ENCODE results near the gene PER3. TPM values are rescaled to one million over a fixed set of nuclear protein-coding genes. Genes with fewer than 3 reads are reported as not detected.

PER3 gene
- total and polyA plus RNA-seq, 2 of the 13 experiments (the other 11 are each of a cell fraction or from before 2014, with no cell fraction given), result 3.0 to 6.0 TPM

DNA sequence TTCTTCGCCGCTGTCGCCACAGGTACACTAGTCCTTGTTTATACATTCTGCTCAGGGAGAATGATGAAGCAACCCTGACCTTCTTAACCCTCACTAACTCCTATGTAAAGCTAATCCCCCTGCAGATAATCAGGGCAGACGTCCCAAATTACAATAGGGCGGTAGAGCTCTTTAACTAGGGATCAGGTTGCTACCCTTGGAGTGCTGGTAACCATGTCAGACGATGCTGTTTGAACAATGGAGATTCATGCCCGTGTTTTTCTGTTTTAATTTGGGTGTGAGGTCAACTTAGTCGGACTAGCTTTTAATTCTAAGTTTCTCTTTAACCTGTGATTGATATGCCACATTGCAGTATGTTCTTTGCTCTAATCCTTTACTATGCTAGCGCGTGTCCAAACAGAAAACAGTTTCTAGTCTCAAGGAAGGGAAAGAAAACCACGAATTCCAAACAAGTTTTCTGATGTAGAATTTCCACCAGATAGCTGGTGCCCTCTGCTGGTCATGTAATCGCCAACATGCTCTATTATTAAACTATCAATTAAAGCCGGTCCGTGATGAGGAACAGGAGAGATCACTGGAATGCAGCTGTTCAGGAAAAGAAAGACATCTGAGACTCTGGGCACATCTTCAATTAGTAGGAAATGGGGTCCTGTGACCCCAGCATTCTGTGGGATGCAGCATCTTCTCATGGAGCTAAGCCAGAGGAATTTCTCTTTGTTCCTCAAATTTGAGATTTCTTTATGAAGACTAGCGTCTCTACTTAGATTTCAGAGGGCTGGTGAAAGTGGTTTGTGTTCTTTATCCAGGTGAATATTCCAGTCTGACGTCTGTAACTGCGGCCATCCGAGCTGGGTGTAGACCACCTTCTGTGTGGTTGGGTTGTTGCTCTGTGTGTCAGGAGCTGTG, 31.3 kb upstream of the PER3 start (continued):
- TF ChIP-seq, protein P1, sequence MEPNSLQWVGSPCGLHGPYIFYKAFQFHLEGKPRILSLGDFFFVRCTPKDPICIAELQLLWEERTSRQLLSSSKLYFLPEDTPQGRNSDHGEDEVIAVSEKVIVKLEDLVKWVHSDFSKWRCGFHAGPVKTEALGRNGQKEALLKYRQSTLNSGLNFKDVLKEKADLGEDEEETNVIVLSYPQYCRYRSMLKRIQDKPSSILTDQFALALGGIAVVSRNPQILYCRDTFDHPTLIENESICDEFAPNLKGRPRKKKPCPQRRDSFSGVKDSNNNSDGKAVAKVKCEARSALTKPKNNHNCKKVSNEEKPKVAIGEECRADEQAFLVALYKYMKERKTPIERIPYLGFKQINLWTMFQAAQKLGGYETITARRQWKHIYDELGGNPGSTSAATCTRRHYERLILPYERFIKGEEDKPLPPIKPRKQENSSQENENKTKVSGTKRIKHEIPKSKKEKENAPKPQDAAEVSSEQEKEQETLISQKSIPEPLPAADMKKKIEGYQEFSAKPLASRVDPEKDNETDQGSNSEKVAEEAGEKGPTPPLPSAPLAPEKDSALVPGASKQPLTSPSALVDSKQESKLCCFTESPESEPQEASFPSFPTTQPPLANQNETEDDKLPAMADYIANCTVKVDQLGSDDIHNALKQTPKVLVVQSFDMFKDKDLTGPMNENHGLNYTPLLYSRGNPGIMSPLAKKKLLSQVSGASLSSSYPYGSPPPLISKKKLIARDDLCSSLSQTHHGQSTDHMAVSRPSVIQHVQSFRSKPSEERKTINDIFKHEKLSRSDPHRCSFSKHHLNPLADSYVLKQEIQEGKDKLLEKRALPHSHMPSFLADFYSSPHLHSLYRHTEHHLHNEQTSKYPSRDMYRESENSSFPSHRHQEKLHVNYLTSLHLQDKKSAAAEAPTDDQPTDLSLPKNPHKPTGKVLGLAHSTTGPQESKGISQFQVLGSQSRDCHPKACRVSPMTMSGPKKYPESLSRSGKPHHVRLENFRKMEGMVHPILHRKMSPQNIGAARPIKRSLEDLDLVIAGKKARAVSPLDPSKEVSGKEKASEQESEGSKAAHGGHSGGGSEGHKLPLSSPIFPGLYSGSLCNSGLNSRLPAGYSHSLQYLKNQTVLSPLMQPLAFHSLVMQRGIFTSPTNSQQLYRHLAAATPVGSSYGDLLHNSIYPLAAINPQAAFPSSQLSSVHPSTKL (CRISPR knock-in tag; IDR thresholded peaks at IDR 0.05), result peak; percentile 72
- TF ChIP-seq ELF3 (CRISPR knock-in tag; IDR thresholded peaks at IDR 0.05), result no peak; the same call in 1 of the 2 replicates
- TF ChIP-seq PCBP1 (IDR thresholded peaks at IDR 0.05; ENCODE audit: borderline replicate concordance, low read depth, low read length), result no peak
- no peak for TF ChIP-seq ZNF737 (CRISPR knock-in tag; IDR thresholded peaks at IDR 0.05; ENCODE audit: borderline replicate concordance)
- TF ChIP-seq, protein P2, sequence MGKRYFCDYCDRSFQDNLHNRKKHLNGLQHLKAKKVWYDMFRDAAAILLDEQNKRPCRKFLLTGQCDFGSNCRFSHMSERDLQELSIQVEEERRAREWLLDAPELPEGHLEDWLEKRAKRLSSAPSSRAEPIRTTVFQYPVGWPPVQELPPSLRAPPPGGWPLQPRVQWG (CRISPR knock-in tag; IDR thresholded peaks at IDR 0.05; ENCODE audit: borderline replicate concordance, low read depth), result no peak
- TF ChIP-seq GATA4 (IDR thresholded peaks at IDR 0.05; ENCODE audit: borderline replicate concordance, low read depth), result no peak
- TF ChIP-seq, protein P3, sequence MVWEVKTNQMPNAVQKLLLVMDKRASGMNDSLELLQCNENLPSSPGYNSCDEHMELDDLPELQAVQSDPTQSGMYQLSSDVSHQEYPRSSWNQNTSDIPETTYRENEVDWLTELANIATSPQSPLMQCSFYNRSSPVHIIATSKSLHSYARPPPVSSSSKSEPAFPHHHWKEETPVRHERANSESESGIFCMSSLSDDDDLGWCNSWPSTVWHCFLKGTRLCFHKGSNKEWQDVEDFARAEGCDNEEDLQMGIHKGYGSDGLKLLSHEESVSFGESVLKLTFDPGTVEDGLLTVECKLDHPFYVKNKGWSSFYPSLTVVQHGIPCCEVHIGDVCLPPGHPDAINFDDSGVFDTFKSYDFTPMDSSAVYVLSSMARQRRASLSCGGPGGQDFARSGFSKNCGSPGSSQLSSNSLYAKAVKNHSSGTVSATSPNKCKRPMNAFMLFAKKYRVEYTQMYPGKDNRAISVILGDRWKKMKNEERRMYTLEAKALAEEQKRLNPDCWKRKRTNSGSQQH (CRISPR knock-in tag; IDR thresholded peaks at IDR 0.05; ENCODE audit: low read depth), result no peak
- TF ChIP-seq, protein P4, sequence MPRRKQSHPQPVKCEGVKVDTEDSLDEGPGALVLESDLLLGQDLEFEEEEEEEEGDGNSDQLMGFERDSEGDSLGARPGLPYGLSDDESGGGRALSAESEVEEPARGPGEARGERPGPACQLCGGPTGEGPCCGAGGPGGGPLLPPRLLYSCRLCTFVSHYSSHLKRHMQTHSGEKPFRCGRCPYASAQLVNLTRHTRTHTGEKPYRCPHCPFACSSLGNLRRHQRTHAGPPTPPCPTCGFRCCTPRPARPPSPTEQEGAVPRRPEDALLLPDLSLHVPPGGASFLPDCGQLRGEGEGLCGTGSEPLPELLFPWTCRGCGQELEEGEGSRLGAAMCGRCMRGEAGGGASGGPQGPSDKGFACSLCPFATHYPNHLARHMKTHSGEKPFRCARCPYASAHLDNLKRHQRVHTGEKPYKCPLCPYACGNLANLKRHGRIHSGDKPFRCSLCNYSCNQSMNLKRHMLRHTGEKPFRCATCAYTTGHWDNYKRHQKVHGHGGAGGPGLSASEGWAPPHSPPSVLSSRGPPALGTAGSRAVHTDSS (CRISPR knock-in tag; conservative IDR thresholded peaks at IDR 0.05), result no peak
- TF ChIP-seq MED8 (CRISPR knock-in tag; IDR thresholded peaks at IDR 0.05; ENCODE audit: insufficient replicate concordance), result no peak
- TF ChIP-seq BHLHE40 (IDR thresholded peaks at IDR 0.05; ENCODE audit: low read length), result no peak
- TF ChIP-seq CREM (IDR thresholded peaks at IDR 0.05), result no peak
- TF ChIP-seq CREM (CRISPR knock-in tag; IDR thresholded peaks at IDR 0.05), result no peak
- TF ChIP-seq EZH2 (conservative IDR thresholded peaks at IDR 0.05; ENCODE audit: low read depth, low read length), result no peak
- no peak for TF ChIP-seq EED (CRISPR knock-in tag; IDR thresholded peaks at IDR 0.05)
- peak; percentile 65; the same call in 1 of the 2 replicates for TF ChIP-seq SOX5 (CRISPR knock-in tag; IDR thresholded peaks at IDR 0.05; ENCODE audit: borderline replicate concordance)
- no peak for TF ChIP-seq ZNF598 (CRISPR knock-in tag; IDR thresholded peaks at IDR 0.05; ENCODE audit: borderline replicate concordance)
- no peak for TF ChIP-seq HMG20B (CRISPR knock-in tag; conservative IDR thresholded peaks at IDR 0.05)
- TF ChIP-seq SOX13 (IDR thresholded peaks at IDR 0.05), result no peak
- TF ChIP-seq SOX13 (CRISPR knock-in tag; conservative IDR thresholded peaks at IDR 0.05 in 1 of 2, IDR thresholded peaks at IDR 0.05 in 1 of 2), result peak in 1 of 2 experiments; percentile 81; a peak in 2 of 4 replicates
